Measurements from ENCODE around the gene EVL.

DNA sequence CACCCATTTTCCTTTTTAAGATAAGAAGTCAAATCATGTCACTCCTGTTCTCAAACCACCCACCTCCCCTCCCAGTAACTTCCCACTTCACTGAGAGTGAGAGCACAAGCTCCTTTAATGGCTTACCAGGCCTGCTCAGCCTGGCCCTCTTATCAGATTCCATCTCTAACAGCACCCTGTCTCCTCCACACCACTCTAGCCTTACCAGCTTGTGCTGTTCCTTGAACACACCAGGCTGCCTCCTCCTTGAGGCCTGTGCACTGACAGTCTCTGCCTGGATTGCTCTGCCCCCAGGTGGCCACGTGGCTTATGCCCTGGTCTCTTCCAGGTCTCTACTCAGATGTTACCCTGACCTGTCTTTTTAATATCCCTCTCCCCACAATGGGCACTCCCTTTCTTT is 40.1 kb upstream of the EVL start:
- TF ChIP-seq ZNF8 (CRISPR knock-in tag; IDR thresholded peaks at IDR 0.05) (no peak), BACH2 (CRISPR knock-in tag; IDR thresholded peaks at IDR 0.05; ENCODE audit: borderline replicate concordance) (no peak), CREB5 (CRISPR knock-in tag; IDR thresholded peaks at IDR 0.05; ENCODE audit: low read depth) (no peak), RARB (CRISPR knock-in tag; IDR thresholded peaks at IDR 0.05) (no peak), SNAI2 (CRISPR knock-in tag; IDR thresholded peaks at IDR 0.05) (no peak), ZC3H10 (CRISPR knock-in tag; IDR thresholded peaks at IDR 0.05) (no peak), ISL1 (CRISPR knock-in tag; IDR thresholded peaks at IDR 0.05) (no peak), CSRNP3 (CRISPR knock-in tag; IDR thresholded peaks at IDR 0.05) (no peak), ZFP30 (CRISPR knock-in tag; IDR thresholded peaks at IDR 0.05) (no peak), PPARA (CRISPR knock-in tag; IDR thresholded peaks at IDR 0.05; ENCODE audit: borderline replicate concordance) (no peak), ZFP3 (CRISPR knock-in tag; IDR thresholded peaks at IDR 0.05) (no peak), TOX (CRISPR knock-in tag; IDR thresholded peaks at IDR 0.05; ENCODE audit: borderline replicate concordance) (no peak)

All from SK-N-SH treated with all-trans-retinoic acid at 6 μM for 48 hours (cell line).